HT1080 (cell line): ENCODE results near the gene MAFF. TPM values are rescaled to one million over a fixed set of nuclear protein-coding genes. Genes with fewer than 3 reads are reported as not detected.
"Not testable (repeated sequence)": the region's sequence is repeated elsewhere in the genome, so short reads cannot be mapped to it uniquely, and the experiment has no call there.

Source experiments
- DNase-seq: peaks from one replicate; pipeline ENCODE4 v3.0.0-alpha.2; 2015; ENCODE audit warnings: low read depth
- total RNA-seq: library from RNA; depleted of rRNA; stranded (reverse); fragments of >200 nt; shearing (Covaris generic); gene quantifications from 2 replicates; pipeline ENCODE4 v1.2.3, GENCODE V29; 2014

Gene MAFF
- total RNA-seq, 1 experiment from 2014 or later = 15.0 TPM

DNA sequence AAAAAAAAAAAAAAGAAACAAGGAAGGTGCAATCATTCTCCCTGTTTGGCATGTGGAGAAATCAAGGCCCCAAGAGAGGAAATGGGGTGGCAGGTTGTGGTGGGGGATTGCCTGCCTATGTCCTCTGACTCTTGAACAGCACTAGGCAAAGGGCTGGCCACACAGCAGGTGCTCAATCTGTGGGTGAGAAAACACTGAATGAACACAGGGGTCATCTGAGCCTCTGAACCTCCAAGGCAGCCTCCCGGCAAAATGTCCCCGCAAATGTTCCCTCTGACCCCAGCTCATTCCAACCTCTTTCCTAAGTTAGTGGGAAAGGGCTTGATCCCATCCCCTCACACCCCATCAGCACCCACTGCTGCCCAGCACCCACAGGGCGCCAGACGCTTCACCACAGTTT is 24.8 kb upstream of the MAFF start:
- DNase-seq = no peak

DNA sequence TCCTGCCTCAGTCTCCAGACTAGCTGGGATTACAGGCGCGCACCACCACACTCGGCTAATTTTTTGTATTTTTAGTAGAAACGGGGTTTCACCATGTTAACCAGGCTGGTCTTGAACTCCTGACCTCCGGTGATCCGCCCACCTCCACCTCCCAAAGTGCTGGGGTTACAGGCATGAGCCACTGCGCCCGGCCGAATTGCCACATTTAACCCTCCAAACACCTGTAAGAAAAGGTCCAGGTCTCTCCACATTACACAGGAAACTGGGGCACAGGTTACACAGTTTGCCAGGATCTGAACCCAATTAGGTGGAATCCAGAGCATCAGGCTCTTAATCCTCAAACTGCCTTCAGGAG is 24.2 kb upstream of the MAFF start:
- DNase-seq = not testable (repeated sequence)

DNA sequence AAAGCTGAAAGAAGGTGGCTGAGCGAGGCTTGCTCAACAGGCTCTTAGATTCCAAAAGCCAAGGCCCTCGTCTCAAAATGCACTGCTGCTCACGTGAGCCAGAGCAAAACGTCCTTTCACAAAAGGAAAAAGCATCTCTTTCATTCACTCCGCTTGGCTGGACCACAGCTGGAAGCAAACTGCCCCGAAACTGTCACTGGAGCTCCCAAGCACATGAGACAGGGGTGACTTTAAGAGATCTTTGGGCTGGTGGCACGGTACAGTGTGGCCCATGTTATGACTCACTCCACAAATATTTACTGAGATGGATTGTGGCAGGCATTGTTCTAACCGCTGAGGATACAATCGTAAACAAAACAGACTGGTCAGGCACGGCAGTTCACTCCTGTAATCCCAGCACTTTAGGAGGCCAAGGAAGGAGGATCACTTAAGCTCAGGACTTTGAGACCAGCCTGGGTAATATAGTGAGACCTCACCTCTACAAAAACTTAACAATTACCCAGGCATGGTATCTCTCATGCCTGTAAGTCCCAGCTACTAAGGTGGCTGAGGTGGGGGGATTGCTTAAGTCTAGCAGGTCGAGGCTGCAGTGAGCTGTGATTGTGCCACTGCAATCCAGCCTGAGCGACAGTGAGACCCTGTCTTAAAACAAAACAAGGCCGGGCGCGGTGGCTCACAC is 23.7 kb upstream of the MAFF start:
- DNase-seq = peak; percentile 81

DNA sequence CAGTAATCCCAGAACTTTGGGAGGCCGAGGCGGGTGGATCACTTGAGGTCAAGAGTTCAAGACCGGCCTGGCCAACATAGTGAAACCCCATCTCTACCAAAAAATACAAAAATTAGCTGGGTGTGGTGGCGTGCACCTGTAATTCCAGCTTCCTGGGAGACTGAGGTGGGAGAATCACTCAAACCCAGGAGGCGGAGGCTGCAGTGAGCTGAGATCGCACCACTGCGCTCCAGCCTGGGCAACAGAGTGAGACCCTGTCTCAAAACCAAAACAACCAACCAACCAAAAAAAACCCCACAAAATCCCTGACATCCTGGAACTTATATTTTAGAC is 23.2 kb upstream of the MAFF start:
- DNase-seq = not testable (repeated sequence)

DNA sequence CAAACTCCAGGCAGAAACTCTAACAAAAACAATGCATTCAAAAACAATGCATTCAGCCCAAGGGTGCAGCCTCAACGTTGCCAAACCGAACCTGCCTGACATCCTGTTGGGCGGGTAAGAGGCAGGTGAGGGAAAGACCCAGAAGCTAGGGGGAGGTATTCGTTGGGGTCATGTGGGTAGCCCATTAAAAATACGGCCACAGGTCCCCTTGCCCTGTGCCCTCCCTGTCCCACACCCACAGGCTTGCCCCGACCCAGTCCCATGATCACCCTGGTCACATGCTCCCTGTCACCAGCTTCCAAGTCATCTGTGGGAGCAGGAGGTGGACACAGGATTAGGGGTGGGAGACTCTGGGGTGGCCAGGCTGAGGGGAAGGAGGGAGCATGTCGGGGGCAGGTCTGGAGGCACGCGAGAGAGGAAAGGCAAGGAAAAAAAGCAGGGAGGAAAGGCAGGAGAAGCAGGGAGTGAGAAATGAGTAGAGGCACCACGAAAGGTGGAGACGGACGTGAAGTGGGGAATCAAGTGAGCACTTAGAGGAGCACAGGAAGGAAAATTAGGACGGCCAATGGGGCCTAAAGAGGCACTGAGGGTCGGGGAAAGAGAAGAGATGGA is 20.8 kb upstream of the MAFF start:
- no peak for DNase-seq

DNA sequence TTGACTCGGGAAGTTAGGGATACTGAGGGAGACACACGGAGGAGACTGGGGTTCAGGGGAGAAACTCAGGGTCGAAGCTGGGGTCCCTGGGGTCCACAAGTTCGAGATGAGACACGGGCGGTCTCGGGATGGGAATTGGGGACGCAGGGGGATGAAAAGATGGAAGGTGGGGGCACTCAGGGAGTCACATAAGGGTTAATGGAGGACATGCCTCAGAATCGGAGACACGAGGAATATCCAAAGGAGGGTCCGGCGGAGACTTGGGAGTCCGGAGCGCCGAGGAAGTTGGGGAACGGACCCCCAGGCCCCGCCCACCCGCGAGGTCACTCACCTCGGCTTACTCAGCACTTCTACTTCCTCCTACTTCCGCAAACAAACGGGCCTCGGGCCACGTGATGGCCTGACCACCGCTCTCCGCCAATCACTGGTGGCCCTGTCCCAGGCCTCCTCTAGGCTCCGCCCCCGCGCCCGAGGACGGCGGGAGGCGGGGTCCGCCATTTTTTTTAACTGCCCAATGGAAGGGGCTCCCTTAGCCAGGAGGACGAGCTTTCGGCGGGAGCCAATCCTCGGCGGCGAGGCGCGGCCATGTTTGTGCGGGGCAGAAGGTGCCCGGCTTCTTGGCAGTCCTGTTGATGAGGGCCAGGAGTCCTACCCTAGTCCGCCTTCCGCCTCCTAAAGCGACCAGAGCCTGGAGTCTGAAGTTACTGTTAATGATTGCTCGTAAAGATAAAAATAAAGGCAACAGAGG is 20.2 kb upstream of the MAFF start, which contains the start of gene PLA2G6:
TSS of gene PLA2G6 (minus strand) at position 378 of the 748 bp plus-strand sequence. CDS start 12,404 bp downstream, outside the sequence.
- DNase-seq = peak; percentile 99

DNA sequence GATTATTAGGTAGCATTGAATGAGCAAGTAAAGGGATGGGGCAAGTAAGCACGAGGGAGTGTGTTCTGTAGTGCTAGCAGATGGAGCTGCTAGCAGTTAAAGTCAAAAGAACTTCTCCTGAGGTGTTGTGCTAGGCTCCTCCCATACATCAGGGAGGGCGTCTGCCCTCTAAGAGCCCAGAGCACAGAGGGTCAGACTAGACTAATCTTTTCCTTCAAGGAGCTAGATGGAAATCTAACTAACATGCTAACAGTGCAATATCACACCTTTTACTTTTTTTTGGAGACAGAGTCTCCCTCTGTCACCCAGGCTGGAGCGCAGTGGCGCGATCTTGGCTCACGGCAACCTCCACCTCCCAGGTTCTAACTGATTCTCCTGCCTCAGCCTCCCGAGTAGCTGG is 17.0 kb upstream of the MAFF start:
- DNase-seq = no peak

DNA sequence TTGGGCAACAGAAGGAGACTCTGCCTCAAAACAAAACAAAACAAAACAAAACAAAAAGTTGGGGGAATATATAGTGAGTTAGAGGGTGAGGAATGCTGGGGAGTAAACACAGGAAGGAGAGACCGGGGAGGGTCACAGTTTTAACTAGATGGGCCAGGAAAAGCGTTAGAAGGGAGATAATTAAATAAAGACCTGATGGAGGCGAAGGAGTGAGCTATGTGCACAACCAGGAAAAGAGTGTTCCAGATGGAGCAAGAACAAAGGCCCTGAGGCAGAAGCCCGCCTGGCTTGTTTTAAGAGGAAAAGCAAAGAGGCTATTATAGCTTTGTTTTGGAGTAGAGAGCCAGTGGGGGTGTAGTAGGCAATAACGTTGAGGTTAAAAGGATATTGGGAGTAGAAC is 15.4 kb upstream of the MAFF start:
- no peak for DNase-seq

DNA sequence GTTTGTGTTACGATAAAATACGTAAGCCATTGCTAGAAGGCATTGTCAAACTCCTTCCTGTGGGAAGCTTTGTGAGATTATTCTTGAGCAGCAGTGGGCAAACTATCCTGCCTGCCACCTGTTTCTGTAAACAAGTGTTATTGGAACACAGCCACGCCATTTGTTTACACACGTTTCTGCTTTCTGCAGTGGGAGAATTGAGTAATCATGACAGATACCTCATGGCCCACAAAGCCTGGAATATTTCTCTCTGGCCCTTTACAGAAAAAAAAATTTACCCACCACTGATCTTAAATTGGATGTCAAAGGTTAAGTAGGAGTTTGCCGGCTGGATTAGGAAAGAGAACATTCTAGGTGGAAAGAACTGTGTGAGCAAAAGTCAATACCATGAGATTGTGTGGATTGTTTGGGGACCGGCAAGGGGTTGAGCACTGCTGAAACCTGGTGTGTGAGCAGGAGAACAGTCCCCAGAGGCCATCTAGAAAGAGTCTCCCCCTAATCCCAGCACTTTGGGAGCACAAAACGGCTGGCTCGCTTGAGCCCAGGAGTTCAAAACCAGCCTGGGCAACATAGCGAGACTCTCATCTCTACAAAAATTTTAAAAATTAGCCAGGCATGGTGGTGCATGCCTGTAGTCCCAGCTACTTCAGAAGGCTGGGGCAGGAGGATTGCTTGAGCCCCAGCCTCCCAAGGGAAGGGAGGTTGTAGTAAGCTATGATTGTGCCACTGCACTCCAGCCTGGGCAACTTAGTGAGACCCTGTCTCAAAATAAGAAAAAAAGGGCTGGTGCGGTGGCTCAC is 14.2 kb upstream of the MAFF start:
- no peak for DNase-seq

DNA sequence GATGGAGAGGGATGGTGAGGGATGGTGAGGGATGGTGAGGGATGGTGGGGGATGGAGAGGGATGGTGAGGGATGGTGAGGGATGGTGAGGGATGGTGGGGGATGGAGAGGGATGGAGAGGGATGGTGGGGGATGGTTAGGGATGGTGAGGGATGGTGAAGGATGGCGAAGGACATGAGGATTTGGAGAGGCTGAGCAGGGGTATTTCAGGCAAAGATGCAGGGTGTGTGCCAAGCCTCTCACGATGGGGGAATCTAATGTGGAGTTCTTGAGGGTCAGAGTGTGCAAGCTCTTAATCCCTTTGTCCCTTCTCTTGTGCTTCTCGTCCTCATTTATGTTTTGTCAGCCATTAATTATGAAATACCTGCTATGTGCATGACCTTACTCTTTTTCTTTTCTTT is 12.7 kb upstream of the MAFF start:
- no peak for DNase-seq

DNA sequence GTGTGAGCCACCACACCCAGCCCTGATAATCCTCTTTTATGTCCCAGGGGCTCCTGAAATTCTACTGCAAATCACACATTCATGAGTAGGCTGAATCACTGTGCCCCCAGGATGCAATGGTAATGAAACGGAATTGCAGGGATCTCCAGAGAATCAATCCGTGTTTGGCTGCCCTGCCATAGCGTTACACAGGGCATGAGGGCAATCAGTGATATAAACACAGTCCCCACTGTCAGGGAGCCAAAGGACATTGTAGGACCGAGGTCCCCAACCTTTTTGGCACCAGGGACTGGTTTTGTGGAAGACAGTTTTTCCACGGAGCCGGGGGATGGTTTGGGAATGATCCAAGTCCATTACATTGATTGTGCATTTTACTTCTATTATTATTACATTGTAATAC is 11.2 kb upstream of the MAFF start:
- no peak for DNase-seq

DNA sequence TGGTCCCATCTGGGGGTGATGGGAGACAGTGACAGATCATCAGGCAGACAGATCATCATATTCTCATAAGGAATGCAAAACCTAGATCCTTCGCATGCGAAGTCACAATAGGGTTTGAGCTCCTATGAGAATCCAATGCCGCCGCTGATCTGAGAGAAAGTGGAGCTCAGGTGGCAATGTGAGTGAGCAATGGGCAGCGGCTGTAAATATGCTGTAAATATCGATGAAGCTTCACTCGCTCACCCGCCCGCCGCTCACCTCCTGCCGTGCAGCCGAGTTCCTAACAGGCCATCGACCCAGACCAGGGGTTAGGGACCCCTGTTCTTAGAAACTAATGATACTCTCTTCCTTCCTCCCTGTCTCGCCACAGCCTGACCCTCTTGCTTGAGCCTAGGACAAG is 10.7 kb upstream of the MAFF start:
- no peak for DNase-seq

DNA sequence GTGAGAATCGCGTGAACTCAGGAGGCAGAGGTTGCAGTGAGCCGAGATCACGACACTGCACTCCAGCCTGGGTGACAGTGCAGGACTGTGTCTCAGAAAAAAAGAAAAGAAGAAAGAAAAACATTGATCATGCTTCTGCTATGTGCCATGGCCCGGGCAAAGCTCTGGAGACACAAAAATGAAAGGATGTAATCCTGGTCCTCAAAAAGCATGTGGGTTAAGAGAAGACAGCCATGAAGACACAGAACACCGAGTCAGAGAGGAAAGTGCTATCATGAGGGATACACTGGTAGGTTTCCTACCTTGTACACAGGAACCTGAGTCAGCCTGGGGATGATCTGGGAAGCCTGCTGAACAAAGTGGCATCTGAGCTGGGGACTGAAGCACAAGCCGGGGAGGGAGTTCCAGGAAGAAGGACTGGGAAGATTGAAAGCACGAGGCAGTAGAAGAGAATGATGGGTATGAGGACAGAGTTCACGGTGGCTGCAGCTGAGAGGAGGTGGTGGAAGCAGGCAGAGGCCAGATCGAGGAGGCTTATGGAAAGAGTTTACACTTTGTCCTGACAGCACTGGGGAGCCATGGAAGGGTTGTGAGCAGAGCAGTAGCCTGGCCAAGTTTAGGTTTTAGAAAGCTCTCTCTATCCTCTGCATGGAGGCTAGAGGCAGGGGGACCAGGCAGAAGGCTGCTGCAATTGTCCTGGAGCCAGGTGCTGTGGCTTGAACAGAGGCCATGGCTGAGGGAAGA is 9.9 kb upstream of the MAFF start:
- DNase-seq = no peak

DNA sequence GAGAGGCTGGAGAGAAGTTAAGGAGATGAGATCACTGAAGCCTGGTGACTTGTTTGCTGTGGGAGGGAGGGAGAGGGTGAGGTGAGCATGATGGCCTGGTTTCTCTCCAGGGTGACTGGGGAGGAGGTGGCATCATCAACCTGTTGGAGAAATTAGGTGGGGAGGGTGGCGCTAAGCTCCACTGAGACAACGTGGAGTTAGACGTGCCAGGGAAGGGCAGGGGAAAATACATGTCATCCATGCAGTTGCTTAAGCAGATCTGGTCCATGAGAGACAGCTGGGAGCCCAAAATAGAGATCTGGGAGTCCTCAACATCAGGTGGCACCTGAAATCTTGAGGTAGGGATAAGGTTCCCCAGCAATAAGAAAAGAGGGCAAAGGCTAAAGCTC is 9.3 kb upstream of the MAFF start:
- no peak for DNase-seq

DNA sequence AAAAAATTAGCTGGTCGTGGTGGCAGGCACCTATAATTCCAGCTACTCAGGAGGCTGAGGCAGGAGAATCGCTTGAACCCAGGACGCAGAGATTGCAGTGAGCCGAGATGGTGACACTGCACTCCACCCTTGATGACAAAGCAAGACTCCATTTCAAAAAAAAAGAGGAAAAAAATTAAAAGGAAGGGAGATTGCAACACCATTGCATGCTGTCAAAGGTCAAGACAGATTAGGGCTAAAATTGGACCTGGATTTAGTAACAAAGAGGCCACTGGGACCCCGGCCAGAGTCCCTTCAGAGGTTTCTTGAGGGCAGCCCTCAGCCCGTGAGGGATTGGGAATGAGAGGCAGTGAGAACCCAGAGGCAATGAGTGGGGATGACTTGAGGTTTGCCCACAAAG is 8.2 kb upstream of the MAFF start:
- DNase-seq = no peak

DNA sequence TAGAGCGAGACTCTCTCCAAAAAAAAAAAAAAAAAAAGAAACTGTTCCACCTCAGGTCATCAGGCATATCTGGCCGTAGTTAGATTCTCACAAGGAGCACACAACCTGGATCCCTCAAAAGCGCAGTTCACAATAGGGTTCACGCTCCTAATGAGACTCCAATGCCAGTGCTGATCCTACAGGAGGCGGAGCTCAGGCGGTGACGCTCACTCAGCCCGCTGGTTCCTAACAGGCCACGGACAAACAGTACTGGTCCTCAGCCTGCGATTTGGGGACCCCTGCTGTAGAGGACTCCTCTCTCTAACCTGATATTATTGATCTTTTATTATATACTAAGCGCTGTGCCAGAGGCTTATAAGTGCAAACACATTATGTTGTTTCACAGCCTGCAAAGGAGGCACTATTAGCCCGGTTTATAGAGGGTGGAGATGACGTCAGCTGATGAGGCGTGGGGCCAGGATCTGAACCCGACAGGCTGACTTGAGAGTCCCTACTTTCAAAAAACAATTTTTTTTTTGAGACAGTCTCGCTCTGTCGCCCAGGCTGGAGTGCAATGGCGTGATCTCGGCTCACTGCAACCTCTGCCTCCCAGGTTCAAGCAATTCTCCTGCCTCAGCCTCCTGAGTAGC is 4.9 kb upstream of the MAFF start:
- DNase-seq = no peak

DNA sequence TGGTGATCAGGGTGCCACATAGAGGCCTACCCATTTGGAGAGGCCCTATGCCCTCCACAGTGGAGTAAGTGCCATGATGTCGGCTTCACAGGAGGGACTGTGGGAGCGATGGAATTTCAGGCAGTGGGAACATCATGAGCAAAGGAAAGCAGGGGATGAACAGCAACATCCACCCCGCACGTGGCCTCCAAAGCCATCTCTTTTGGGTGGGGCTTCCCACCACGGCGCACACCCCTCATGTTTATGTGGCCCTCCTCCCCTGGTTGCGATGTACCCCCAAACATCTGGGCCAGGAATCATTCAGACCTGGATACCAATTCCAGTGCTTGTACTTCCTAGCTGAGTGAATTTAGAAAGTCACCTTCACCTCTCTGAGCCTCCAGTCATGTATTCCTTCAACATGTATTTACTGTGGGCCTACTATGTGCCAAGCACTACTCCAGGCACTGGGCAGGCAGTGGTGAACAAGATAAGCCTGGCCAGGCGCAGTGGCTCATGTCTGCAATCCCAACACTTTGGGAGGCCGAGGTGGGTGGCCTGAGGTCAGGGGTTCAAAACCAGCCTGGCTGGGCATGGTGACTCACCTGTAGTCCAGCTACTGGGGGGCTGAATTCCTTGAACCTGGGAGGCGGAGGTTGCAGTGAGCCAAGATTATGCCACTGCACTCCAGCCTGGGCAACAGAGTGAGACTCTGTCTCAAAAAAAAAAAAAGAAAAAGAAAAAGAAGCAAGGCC is 1.8 kb upstream of the MAFF start:
- no peak for DNase-seq

DNA sequence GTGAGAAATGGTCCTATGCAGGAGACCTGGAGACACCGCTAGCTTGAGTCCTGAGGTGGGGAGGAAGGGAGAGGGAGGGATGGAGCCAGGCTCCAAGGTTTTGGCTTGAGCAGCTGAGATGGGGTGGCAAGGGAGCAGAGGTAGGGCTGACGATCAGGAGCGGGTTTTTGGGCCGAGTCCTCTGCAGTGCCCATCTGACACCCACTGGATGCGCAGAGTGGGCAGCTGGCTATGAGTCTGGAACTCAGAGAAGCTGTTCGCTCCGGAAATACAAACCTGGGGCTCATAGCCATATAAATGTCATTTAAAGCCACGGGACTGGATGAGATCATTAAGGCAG is 453 bp upstream of the MAFF start:
- no peak for DNase-seq

DNA sequence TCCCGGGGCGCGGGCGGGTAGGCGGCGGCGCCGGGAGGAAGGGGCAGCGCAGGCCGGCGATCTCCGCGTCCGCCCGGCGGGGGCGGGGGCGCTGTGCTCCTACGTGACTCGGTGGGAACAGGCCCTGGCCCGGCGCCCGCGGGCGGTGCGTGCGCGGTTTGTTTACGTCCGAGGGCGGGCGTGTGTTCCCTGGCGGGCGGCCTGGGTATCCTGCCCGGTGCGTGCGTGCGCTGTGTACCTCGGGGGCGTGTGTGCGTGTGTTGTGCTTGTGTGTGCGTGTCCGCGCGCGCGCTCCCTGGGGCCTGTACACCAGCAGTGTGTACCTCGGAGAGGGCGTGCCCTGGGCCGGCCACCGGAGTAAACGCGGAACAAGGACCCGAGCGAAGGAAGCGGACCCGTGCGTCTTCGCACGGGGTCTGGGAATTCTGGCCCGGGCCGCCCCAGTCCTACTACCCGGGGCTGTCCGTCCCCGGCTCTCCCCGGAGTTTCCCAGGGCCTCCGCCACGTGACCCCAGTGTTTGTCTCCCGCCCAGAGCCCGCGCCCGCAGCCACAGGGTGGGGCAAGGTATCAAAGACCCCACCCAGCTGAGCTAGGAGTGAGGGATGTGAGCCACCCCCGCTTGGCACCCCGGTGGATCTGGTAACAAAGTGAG is 769 bp downstream of the MAFF start:
- DNase-seq = peak; percentile 64
